Measurements from ENCODE around the gene PAK1. TPM values are rescaled to one million over a fixed set of nuclear protein-coding genes. Genes with fewer than 3 reads are reported as not detected.

Gene PAK1
- total and polyA plus RNA-seq, 2 donors (not counting 1 experiment from before 2014, with no cell fraction given), result 34.6 to 37.7 TPM

DNA sequence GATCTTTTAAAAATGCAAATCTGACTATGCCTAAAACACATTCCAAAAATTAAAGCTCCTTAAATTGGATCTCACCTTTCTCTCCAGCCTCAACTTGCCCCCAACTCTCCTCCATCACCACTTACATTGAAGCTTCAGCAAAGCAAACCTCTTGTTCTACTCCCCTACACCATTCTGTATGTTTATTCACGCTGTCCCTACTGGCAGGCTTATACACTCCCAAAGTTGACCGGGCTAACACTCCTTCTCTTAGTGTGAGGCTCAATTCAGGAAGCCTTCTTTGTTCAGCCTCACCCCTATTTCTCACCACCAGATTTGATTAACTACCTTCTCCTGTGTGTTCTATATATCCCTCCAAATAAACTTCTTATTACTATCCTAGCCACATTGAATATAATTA is 170.6 kb downstream of the PAK1 start:
- Histone ChIP-seq H3K4me3 (replicated peaks in 1 of 4; ENCODE audit: control extremely low read depth in 1 of 4, insufficient read depth in 1 of 4, low read depth in 3 of 4, low read length in 4 of 4) (no peak overlapping the region), H4K20me1 (ENCODE audit: control insufficient read depth, extremely low read depth, insufficient read depth, low read length) (no peaks in the 10 kb centered on the region), H3K9me3 (ENCODE audit: control insufficient read depth, insufficient read depth, low read depth, low read length) (no peaks in the 10 kb centered on the region), H3K9ac (ENCODE audit: insufficient read depth, low read length) (no peak overlapping the region), H3K27me3 (ENCODE audit: control insufficient read depth, insufficient read depth, low read length) (no peaks in the 10 kb centered on the region), H3K36me3 (ENCODE audit: control insufficient read depth, insufficient read depth, low read length) (no peaks in the 10 kb centered on the region), H3K4me1 (ENCODE audit: control insufficient read depth, extremely low read depth, insufficient read depth, low read length) (no peaks in the 10 kb centered on the region), H3K4me2 (ENCODE audit: extremely low read depth, insufficient read depth, low read length) (no peak overlapping the region), H3K27ac (ENCODE audit: insufficient read depth, low read length) (no peak overlapping the region), H3K79me2 (ENCODE audit: control insufficient read depth, insufficient read depth, low read length) (no peaks in the 10 kb centered on the region), H2AFZ (ENCODE audit: low read length) (no peak overlapping the region)
- no peak for DNase-seq (ENCODE audit: low read depth in 2 of 2)
- TF ChIP-seq, protein P1, sequence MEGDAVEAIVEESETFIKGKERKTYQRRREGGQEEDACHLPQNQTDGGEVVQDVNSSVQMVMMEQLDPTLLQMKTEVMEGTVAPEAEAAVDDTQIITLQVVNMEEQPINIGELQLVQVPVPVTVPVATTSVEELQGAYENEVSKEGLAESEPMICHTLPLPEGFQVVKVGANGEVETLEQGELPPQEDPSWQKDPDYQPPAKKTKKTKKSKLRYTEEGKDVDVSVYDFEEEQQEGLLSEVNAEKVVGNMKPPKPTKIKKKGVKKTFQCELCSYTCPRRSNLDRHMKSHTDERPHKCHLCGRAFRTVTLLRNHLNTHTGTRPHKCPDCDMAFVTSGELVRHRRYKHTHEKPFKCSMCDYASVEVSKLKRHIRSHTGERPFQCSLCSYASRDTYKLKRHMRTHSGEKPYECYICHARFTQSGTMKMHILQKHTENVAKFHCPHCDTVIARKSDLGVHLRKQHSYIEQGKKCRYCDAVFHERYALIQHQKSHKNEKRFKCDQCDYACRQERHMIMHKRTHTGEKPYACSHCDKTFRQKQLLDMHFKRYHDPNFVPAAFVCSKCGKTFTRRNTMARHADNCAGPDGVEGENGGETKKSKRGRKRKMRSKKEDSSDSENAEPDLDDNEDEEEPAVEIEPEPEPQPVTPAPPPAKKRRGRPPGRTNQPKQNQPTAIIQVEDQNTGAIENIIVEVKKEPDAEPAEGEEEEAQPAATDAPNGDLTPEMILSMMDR (conservative IDR thresholded peaks at IDR 0.05 in 1 of 2, IDR thresholded peaks at IDR 0.05 in 1 of 2; ENCODE audit: low read depth in 1 of 2, low read length in 2 of 2), result no peak
- TF ChIP-seq EZH2 (IDR thresholded peaks at IDR 0.05; ENCODE audit: low read length, missing control alignments), result no peak

DNA sequence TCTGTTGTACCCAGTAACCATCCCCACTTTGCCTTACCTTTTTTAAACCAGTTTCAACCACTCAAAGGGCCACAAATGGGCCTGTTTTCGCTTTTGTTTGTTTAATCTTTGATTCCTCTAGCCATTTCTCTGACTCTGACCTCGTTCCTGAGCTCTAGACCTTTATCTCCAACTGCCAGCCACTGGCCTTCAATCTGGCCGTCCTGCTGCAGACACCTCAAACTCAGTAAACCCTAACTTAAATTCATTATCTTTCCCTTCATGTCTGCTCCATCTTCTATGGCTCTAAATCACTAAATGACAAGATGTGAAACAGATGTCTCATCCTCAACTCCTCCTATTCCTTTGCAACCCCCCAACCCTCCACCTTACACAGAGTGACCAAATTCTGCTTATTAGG is 171.1 kb downstream of the PAK1 start:
- Histone ChIP-seq H3K4me3 (replicated peaks in 1 of 4; ENCODE audit: control extremely low read depth in 1 of 4, insufficient read depth in 1 of 4, low read depth in 3 of 4, low read length in 4 of 4) (no peak overlapping the region), H2AFZ (ENCODE audit: low read length) (no peak overlapping the region), H3K9me3 (ENCODE audit: control insufficient read depth, insufficient read depth, low read depth, low read length) (no peaks in the 10 kb centered on the region), H3K27ac (ENCODE audit: insufficient read depth, low read length) (no peak overlapping the region), H3K4me1 (ENCODE audit: control insufficient read depth, extremely low read depth, insufficient read depth, low read length) (no peaks in the 10 kb centered on the region), H3K36me3 (ENCODE audit: control insufficient read depth, insufficient read depth, low read length) (no peaks in the 10 kb centered on the region), H3K4me2 (ENCODE audit: extremely low read depth, insufficient read depth, low read length) (no peak overlapping the region), H4K20me1 (ENCODE audit: control insufficient read depth, extremely low read depth, insufficient read depth, low read length) (no peaks in the 10 kb centered on the region), H3K79me2 (ENCODE audit: control insufficient read depth, insufficient read depth, low read length) (no peaks in the 10 kb centered on the region), H3K9ac (ENCODE audit: insufficient read depth, low read length) (no peak overlapping the region), H3K27me3 (ENCODE audit: control insufficient read depth, insufficient read depth, low read length) (no peaks in the 10 kb centered on the region)
- no peak for DNase-seq (ENCODE audit: low read depth in 2 of 2)
- TF ChIP-seq EZH2 (IDR thresholded peaks at IDR 0.05; ENCODE audit: low read length, missing control alignments), result no peak
- TF ChIP-seq, protein P1 (conservative IDR thresholded peaks at IDR 0.05 in 1 of 2, IDR thresholded peaks at IDR 0.05 in 1 of 2; ENCODE audit: low read depth in 1 of 2, low read length in 2 of 2), result no peak

DNA sequence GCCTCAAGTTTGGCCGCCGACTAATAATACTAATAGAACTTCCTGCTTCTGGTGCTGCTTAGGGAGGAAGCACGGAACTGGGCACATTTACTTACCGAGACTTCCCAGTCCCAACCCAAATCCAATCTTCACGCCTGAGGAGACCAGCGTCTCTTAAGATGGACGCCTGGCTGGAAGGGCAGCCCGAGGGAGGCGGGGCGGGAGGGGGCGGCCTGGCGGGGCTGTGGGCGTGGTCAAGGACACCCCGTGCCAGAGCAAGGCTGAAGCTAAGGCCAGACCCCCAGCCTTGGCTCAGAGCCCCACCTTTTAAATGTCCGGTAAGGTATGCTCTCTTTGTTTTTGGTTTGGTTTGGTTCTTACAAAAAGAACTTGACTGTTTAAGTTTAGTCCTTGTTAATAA is 172.4 kb downstream of the PAK1 start, which contains the start of gene GDPD4:
Gene GDPD4 (minus strand): TSS at position 177 of the 400 bp plus-strand sequence. CDS start 16,549 bp downstream, outside the sequence.
- Histone ChIP-seq H3K9me3 (ENCODE audit: control insufficient read depth, insufficient read depth, low read depth, low read length) (no peaks in the 10 kb centered on the region), H3K4me2 (ENCODE audit: extremely low read depth, insufficient read depth, low read length) (no peak within 1 kb of the TSS), H3K36me3 (ENCODE audit: control insufficient read depth, insufficient read depth, low read length) (no peaks in the 10 kb centered on the region), H4K20me1 (ENCODE audit: control insufficient read depth, extremely low read depth, insufficient read depth, low read length) (no peaks in the 10 kb centered on the region), H3K4me3 (replicated peaks in 1 of 4; ENCODE audit: control extremely low read depth in 1 of 4, insufficient read depth in 1 of 4, low read depth in 3 of 4, low read length in 4 of 4) (no peak within 1 kb of the TSS), H2AFZ (ENCODE audit: low read length) (no peak within 1 kb of the TSS), H3K27ac (ENCODE audit: insufficient read depth, low read length) (no peak within 1 kb of the TSS), H3K4me1 (ENCODE audit: control insufficient read depth, extremely low read depth, insufficient read depth, low read length) (no peaks in the 10 kb centered on the region), H3K27me3 (ENCODE audit: control insufficient read depth, insufficient read depth, low read length) (no peaks in the 10 kb centered on the region), H3K9ac (ENCODE audit: insufficient read depth, low read length) (no peak within 1 kb of the TSS), H3K79me2 (ENCODE audit: control insufficient read depth, insufficient read depth, low read length) (no peaks in the 10 kb centered on the region)
- no peak for TF ChIP-seq EZH2 (IDR thresholded peaks at IDR 0.05; ENCODE audit: low read length, missing control alignments)
- TF ChIP-seq, protein P1 (conservative IDR thresholded peaks at IDR 0.05 in 1 of 2, IDR thresholded peaks at IDR 0.05 in 1 of 2; ENCODE audit: low read depth in 1 of 2, low read length in 2 of 2), result no peak
- DNase-seq (ENCODE audit: low read depth in 2 of 2), result no peak
